ENCODE measurements around the gene RCN1. TPM values are rescaled to one million over a fixed set of nuclear protein-coding genes. Genes with fewer than 3 reads are reported as not detected.

The RCN1 gene
- polyA plus RNA-seq, 2 of the 4 experiments (the other 2 are of a cell fraction) = 191 to 234 TPM

DNA sequence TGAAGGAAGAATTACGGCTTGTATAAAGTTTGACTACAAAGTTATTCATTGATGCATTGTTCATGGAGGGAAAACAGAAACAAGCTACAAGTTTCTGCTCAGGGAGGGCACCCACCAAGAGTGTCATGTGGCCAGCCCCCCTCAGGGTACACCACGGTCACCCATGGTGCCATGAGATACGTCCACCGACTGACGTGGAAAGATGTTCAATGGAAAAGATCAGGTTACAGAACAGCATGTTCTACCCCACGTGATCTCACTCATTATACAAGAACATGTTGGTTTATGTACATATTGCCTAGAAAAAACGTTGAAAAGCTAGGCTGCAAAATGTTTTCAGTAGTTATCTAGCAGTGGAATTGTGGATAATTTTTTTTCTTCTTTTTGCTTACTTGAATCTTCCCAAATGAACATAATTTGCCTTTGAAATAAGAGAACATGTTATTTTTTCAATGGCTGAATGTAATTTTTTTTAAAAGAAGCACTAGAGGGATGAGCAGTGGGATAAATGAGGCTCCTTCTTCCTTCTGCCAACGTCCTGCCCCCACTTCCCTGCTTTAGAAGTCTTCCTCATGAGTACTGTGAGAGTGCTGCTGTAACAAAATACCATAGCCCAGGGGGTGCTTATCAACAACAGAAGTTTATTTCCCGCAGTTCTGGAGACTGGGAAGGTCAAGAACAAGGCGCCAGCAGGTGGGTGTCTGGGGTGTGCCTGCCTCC, 22.5 kb downstream of the RCN1 start:
- CTCF ChIA-PET = interaction anchor here (0.6 to 1.0 kb wide), 2 partner anchors 43 to 88 kb away, joined by 3 read pairs; no protein-coding TSS in a partner anchor

DNA sequence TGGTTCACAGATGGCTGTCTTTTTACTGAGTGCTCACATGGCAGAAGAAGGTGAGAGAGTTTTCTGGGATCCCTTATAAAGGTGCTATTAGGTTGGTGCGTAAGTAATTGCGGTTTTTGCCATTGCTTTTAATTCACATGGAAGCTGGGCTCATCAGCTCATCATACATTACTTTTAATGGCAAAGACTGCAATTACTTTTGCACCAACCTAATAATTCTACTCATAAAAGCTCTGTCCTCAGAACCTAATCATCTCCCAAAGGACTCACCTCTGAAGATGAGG, 23.0 kb downstream of the RCN1 start:
- FAIRE-seq (no peak), ATAC-seq (no peak), DNase-seq (ENCODE audit: low read depth in 1 of 2, low spot score in 1 of 2) (no peak)
- Histone ChIP-seq H3K4me3 (no peak overlapping the region), H3K9me3 (no peaks in the 10 kb centered on the region), H3K4me1 (peaks cover 2% of the 10 kb centered on the region; the same call in 1 of the 3 replicates), H3K4me2 (no peak overlapping the region), H3K27ac (peak overlapping the region in 1 of 2 experiments; percentile 3; a peak in 1 of 6 replicates)
- TF ChIP-seq BHLHE40 (IDR thresholded peaks at IDR 0.05; ENCODE audit: low read depth, low read length) (no peak), ESRRA (IDR thresholded peaks at IDR 0.05; ENCODE audit: borderline replicate concordance, low read length) (no peak), CEBPB (IDR thresholded peaks at IDR 0.05) (no peak), ZNF302 (CRISPR knock-in tag; IDR thresholded peaks at IDR 0.05) (no peak), SMC3 (IDR thresholded peaks at IDR 0.05) (no peak), MAFK (IDR thresholded peaks at IDR 0.05; ENCODE audit: partially characterized antibody) (no peak), HOXB5 (CRISPR knock-in tag; IDR thresholded peaks at IDR 0.05) (no peak)
- TF ChIP-seq, protein P1, sequence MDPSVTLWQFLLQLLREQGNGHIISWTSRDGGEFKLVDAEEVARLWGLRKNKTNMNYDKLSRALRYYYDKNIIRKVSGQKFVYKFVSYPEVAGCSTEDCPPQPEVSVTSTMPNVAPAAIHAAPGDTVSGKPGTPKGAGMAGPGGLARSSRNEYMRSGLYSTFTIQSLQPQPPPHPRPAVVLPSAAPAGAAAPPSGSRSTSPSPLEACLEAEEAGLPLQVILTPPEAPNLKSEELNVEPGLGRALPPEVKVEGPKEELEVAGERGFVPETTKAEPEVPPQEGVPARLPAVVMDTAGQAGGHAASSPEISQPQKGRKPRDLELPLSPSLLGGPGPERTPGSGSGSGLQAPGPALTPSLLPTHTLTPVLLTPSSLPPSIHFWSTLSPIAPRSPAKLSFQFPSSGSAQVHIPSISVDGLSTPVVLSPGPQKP (IDR thresholded peaks at IDR 0.05; ENCODE audit: low read depth, low read length) = no peak
- ChIA-PET CTCF (interaction anchor here (0.6 to 1.0 kb wide), 2 partner anchors 43 to 88 kb away, joined by 3 read pairs; no protein-coding TSS in a partner anchor), POLR2A (no interaction called here)
- 89% methylated on average over 2 of the region's 2 CpGs for WGBS (ENCODE audit: missing lambda C conversion rate)

More for the DNA sequence above, 22.5 kb downstream of the RCN1 start:
- Histone ChIP-seq H3K4me1 (no peaks in the 10 kb centered on the region; the same call in 2 of the 3 replicates), H3K9me3 (no peaks in the 10 kb centered on the region), H3K27ac (peak overlapping the region in 1 of 2 experiments; percentile 3; a peak in 1 of 6 replicates), H3K4me3 (no peak overlapping the region), H3K4me2 (no peak overlapping the region)
- no peak for FAIRE-seq
- ATAC-seq = no peak
- 22% methylated on average over 10 of the region's 10 CpGs for WGBS (ENCODE audit: missing lambda C conversion rate)
- no peak for DNase-seq (ENCODE audit: low read depth in 1 of 2, low spot score in 1 of 2)
- no peak for TF ChIP-seq KDM1A (IDR thresholded peaks at IDR 0.05; ENCODE audit: low read depth)
- no peak for TF ChIP-seq ESRRA (IDR thresholded peaks at IDR 0.05; ENCODE audit: borderline replicate concordance, low read length)
- no peak for TF ChIP-seq EP300 (IDR thresholded peaks at IDR 0.05)
- no peak for TF ChIP-seq CHD4 (IDR thresholded peaks at IDR 0.05; ENCODE audit: borderline replicate concordance)
- TF ChIP-seq JUN (IDR thresholded peaks at IDR 0.05) = no peak
- no peak for TF ChIP-seq ZSCAN20 (CRISPR knock-in tag; IDR thresholded peaks at IDR 0.05)
- no peak for TF ChIP-seq HOXA7 (CRISPR knock-in tag; IDR thresholded peaks at IDR 0.05)
- TF ChIP-seq JUNB (IDR thresholded peaks at IDR 0.05) = no peak
- POLR2A ChIA-PET = no interaction called here

DNA sequence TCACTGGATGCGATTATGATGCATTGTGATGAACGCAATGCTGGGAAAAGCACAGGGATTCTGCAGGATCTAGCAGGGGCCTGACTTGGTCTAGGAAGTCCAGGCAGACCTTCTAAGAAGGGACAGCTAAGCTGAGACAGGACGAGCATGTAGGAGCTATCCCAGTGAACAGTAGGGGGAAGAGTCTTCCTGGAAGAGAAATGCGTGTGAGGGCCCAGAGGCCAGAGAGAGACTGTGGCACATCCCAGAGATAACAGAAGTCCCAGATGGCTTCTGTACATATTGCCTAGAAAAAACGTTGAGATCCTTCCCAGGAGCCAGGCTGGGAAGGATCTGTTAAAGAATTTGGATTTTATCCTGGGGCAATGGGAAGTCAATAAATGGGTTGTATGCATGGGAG, 24.6 kb downstream of the RCN1 start:
- ATAC-seq = peak in 1 of 2 experiments; percentile 52; a peak in 2 of 6 replicates
- TF ChIP-seq ZFP36 (IDR thresholded peaks at IDR 0.05; ENCODE audit: borderline replicate concordance, partially characterized antibody) = no peak
- no peak for TF ChIP-seq NPAS2 (CRISPR knock-in tag; IDR thresholded peaks at IDR 0.05; ENCODE audit: borderline replicate concordance)
- no peak for TF ChIP-seq GATA3 (IDR thresholded peaks at IDR 0.05; ENCODE audit: borderline replicate concordance)
- no peak for FAIRE-seq
- no peak for DNase-seq (ENCODE audit: low read depth in 1 of 2, low spot score in 1 of 2)
- H3K4me1 ChIP-seq = peaks cover 3% of the 10 kb centered on the region; the same call in 1 of the 3 replicates
- ChIA-PET CTCF (no interaction called here), POLR2A (no interaction called here)
- peaks cover 8% of the 10 kb centered on the region; the same call in 1 of the 3 replicates for H3K9me3 ChIP-seq
- H3K27ac ChIP-seq = no peak overlapping the region
- WGBS (ENCODE audit: missing lambda C conversion rate) = 56% methylated on average over 5 of the region's 5 CpGs
- no peak overlapping the region for H3K4me2 ChIP-seq
- no peak overlapping the region for H3K4me3 ChIP-seq

DNA sequence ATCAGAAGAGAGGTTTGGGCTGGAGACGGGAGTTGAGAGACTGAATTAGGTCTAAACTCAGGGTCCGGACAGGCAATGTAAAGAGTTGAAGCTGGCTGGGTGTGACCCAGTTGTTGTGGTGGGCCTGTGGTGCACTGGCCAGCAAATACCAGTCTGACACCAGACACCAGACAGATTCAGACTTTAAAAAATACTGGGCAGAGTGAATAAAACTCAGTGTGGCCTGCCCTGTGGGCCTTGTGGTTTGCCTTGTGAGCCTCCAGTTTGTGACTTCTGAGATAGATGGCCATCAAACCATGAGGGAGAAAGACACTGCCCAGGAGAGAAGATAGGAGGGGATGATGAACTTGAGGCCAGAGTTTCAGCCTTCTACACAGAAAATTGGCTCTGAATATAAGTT, 25.8 kb downstream of the RCN1 start:
- no peak for TF ChIP-seq FOSB (CRISPR knock-in tag; IDR thresholded peaks at IDR 0.05)
- TF ChIP-seq CBX2 (IDR thresholded peaks at IDR 0.05; ENCODE audit: borderline replicate concordance, low read depth) = no peak
- TF ChIP-seq RAD21 (conservative IDR thresholded peaks at IDR 0.05 in 1 of 2, IDR thresholded peaks at IDR 0.05 in 1 of 2) = no peak
- TF ChIP-seq ZNF302 (CRISPR knock-in tag; IDR thresholded peaks at IDR 0.05) = no peak
- TF ChIP-seq GATA3 (IDR thresholded peaks at IDR 0.05; ENCODE audit: borderline replicate concordance) = no peak
- no peak for TF ChIP-seq FOXS1 (CRISPR knock-in tag; IDR thresholded peaks at IDR 0.05)
- TF ChIP-seq MAZ (IDR thresholded peaks at IDR 0.05; ENCODE audit: borderline replicate concordance, low read depth, low read length) = no peak
- TF ChIP-seq SMC3 (IDR thresholded peaks at IDR 0.05) = no peak
- TF ChIP-seq CBX8 (IDR thresholded peaks at IDR 0.05) = no peak
- no peak for TF ChIP-seq JUNB (IDR thresholded peaks at IDR 0.05)
- TF ChIP-seq CHD4 (IDR thresholded peaks at IDR 0.05; ENCODE audit: borderline replicate concordance) = no peak
- TF ChIP-seq NR3C1 (IDR thresholded peaks at IDR 0.05) = no peak
- TF ChIP-seq HEYL (CRISPR knock-in tag; IDR thresholded peaks at IDR 0.05) = no peak
- TF ChIP-seq, protein P2, sequence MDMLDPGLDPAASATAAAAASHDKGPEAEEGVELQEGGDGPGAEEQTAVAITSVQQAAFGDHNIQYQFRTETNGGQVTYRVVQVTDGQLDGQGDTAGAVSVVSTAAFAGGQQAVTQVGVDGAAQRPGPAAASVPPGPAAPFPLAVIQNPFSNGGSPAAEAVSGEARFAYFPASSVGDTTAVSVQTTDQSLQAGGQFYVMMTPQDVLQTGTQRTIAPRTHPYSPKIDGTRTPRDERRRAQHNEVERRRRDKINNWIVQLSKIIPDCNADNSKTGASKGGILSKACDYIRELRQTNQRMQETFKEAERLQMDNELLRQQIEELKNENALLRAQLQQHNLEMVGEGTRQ (IDR thresholded peaks at IDR 0.05) = no peak
- TF ChIP-seq CEBPB (IDR thresholded peaks at IDR 0.05) = no peak
- TF ChIP-seq EHF (CRISPR knock-in tag; IDR thresholded peaks at IDR 0.05) = no peak
- TF ChIP-seq, protein P3, sequence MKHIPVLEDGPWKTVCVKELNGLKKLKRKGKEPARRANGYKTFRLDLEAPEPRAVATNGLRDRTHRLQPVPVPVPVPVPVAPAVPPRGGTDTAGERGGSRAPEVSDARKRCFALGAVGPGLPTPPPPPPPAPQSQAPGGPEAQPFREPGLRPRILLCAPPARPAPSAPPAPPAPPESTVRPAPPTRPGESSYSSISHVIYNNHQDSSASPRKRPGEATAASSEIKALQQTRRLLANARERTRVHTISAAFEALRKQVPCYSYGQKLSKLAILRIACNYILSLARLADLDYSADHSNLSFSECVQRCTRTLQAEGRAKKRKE (CRISPR knock-in tag; IDR thresholded peaks at IDR 0.05; ENCODE audit: low read depth) = no peak
- peaks cover 8% of the 10 kb centered on the region; the same call in 1 of the 3 replicates for H3K9me3 ChIP-seq
- CTCF ChIA-PET = no interaction called here
- H3K4me1 ChIP-seq = peaks cover 3% of the 10 kb centered on the region; the same call in 1 of the 3 replicates
- ATAC-seq (no peak), FAIRE-seq (no peak), DNase-seq (ENCODE audit: low read depth in 1 of 2, low spot score in 1 of 2) (no peak)
- H3K4me2 ChIP-seq = no peak overlapping the region
- no peak overlapping the region for H3K4me3 ChIP-seq
- 78% methylated on average over 2 of the region's 2 CpGs for WGBS (ENCODE audit: missing lambda C conversion rate)
- H3K27ac ChIP-seq = no peak overlapping the region
- POLR2A ChIA-PET = no interaction called here

Data from A549 (cell line).